Stimulated activated CD4-positive, alpha-beta T cell treated with anti-CD3 and anti-CD28 coated beads, Interleukin-15, amount 100 ng/mL, for 24 hours (primary cell): ENCODE results near the gene ONECUT2.
A peak's percentile ranks its signal among the peaks of the same experiment; 100 is the strongest.
"Not testable (repeated sequence)": the region's sequence is repeated elsewhere in the genome, so short reads cannot be mapped to it uniquely, and the experiment has no call there.

Experiments used
- DNase-seq: peaks from one replicate; pipeline ENCODE4 v3.0.0-alpha.2; 2020

The ONECUT2 gene

GRCh38 chr18:57447154-57447621 is 12.0 kb downstream of the ONECUT2 start:
- peak; percentile 16 for DNase-seq

- no peak for DNase-seq
These were observed 20.5 kb downstream of the ONECUT2 start for GRCh38 chr18:57455576-57456129.

DNA sequence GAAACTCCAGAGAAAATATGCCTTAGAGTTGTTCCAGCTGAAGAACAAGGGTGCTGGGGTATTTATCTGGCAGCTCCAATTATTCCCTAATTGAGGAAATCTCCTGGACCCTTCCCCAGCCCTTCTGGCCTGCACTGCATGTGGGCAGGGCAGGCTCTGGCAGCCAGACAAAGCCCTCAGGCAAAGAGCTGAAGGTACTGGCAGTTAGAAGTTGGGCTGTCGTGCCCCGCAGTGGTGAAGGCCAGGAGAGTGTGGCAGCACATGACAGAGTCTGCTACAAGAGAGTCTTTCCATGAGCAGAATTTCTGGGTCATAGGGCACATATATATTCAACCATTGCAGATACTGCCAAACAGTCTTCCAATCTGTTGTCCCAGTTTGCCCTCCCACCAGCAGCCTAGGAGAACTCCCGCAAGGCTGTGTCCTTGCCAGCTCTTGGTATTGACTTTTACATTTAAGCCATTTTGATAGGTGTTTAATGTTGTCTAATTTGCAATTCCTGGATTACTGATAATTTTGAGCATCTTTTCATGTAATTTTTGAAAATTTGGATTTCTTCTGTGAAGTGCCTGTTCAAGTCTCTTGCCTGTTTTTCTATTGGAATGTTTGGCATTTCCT is 26.6 kb downstream of the ONECUT2 start:
- no peak for DNase-seq

GRCh38 chr18:57466307-57466706 is 31.1 kb downstream of the ONECUT2 start:
- no peak for DNase-seq

GRCh38 chr18:57466745-57467409 is 31.7 kb downstream of the ONECUT2 start:
- DNase-seq: no peak

DNA sequence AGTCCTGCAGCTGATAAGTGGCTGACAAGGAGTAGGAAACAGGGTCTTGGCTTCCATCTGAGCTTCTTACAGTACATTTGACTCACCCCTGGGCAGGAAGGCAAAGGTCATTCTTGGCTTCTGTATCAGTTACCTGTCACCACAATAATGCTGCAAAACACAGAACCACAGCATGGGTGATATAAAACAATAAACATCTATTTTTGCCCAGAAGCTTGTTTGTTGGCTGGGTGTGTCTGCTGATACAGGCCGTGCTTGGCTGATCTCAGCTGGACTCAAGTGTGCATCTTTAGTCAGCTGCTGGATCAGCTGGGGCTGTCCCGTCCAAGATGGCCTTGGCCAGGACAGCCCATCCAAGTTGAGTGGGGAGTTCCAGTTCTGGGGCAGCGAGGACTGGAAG is 34.7 kb downstream of the ONECUT2 start:
- no peak for DNase-seq

- DNase-seq: no peak
These were observed 40.2 kb downstream of the ONECUT2 start for GRCh38 chr18:57475408-57475807.

GRCh38 chr18:57475903-57476302 is 40.7 kb downstream of the ONECUT2 start:
- no peak for DNase-seq

DNA sequence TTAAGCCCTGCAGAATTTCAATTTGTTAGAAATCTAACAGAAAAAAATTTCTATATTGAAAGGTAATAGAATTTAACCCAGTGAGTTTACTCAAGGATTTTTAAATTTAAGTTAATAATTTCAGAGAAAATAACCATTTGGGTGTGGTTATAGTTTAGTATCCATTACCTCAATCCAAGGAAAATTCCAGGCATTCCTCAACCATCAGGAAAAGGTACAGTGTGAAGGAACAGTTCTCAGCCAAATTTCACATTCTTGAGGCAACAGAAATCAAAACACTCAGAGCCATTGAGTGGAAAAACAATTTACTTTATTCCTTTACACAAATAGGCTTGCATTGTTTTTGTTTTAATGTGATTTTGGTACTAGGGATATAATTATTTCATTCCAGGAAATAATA is 45.6 kb downstream of the ONECUT2 start:
- DNase-seq: no peak

GRCh38 chr18:57497372-57498294 is 62.5 kb downstream of the ONECUT2 start:
- no peak for DNase-seq

GRCh38 chr18:57498682-57499256 is 63.6 kb downstream of the ONECUT2 start:
- DNase-seq: no peak

- no peak for DNase-seq
These were observed 67.5 kb downstream of the ONECUT2 start for GRCh38 chr18:57502624-57503023.

DNA sequence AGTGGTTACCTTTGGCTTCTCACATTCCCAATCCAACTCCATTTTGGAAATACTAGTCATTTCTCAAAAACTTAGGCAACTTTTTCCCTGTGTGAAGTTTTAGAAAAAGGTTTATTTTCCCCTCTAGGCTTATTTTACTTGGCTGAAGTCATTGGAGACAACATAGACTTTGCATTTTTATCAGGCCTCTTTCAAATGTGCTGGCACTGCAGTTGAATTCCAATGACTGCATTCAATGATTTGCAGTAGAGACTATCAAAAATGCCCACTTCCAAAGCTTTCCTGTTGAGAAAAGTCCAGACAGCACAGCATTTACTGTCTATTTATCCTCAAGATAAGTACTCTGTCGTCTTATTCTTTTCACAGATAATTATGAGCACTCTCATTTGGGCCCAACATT is 70.1 kb downstream of the ONECUT2 start:
- DNase-seq: no peak

- no peak for DNase-seq
These were observed 80.9 kb downstream of the ONECUT2 start for GRCh38 chr18:57516056-57516455.

DNA sequence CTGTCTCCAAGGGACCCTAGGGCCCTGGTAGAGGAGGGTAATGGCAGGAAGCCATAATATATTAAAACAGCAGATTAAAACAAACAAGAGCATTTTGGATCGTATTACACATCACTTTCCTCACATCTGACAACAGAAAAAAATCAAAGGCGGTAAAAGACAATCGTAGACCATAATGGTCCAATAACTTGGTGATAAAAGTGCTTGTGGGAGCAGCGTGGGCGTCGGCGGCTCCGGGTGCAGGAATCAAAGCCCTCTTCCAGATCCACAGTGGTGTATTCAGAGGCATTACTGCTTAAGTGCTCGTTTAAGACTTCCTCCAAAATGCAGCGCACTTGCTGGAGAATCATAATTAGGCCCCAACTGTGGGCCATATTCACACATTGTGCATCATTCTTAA is 83.4 kb downstream of the ONECUT2 start:
- no peak for DNase-seq

DNA sequence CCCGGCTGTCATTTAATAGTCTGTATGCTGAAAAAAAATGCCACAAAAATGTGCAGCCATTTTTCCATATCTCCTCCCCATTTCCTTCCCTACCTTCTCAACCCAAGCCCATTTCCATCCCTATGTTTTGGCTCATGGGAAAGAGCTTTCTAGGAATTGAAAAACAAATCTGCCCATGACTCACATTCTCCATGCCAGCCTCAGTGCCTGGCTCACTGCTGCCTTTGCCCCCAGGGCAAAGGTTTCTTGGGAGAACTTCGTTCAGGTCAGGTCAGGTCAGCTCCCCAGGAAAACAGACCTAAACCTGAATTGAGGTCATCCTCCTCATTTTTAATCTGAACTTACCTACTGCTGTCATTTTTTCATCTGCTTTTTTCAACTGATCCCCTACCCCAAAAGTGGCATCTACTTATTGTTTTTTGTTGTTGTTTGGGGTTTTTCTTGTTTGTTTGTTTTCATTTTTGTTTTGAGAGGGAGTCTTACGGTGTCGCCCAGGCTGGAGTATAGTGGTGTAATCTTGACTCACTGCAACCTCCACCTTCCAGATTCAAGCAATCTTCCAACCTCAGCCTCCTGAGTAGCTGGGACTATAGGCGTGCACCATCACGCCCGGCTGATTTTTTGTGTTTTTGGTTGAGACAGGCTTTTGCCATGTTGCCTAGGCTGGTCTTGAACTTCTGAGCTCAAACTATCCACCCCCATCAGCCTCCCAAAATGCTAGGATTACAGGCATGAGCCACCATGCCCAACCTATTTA is 84.7 kb downstream of the ONECUT2 start:
- DNase-seq: no peak

DNA sequence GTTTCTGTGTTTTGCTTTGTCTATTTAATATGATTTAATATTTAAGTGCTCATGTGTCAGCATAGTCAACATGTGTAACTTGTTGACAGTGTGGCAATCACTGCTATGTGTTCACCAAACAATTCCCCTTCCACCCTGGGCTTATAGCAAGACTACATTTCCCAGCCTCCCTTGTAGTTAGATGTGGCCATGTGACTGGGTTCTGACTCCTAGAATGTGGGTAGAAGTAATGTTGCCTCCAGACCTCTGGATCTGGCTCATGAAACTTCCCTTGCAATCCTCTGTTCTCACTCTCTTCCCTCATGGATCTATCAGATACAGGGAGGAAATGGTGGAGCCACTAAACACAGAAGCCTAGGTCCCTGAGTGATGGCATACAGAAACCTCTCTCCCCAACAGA is 87.2 kb downstream of the ONECUT2 start:
- DNase-seq: not testable (repeated sequence)

- no peak for DNase-seq
These were observed 88.2 kb downstream of the ONECUT2 start for GRCh38 chr18:57523171-57523956.

GRCh38 chr18:57527556-57528229 is 92.5 kb downstream of the ONECUT2 start:
- DNase-seq: no peak

DNA sequence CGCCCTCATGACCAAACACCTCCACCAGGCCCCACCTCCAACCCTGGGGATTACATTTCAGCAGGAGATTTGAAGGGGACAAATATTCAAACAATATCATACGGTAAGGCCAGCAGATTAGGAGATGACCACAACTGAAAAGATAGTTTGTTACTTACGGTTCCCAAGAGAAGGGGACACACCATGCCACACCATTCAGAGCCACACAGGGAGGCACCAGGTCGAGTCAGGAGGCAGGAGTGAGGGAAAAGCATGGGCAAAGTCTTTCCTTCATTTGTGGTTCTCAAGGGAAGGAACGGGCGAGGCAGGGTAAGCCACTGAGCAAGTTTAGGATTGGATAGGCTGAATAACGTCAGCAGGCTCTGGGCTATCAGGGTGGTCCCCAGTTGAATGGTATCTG is 94.0 kb downstream of the ONECUT2 start:
- no peak for DNase-seq
